ENCODE results near the gene SRMS.

The SRMS gene

GRCh38 chr20:63494420-63495166, 53.0 kb downstream of the SRMS start:
- H3K36me3 ChIP-seq (ENCODE audit: insufficient read depth, low read length) = peaks cover 7% of the 10 kb centered on the region; the same call in 1 of the 2 replicates
- 94% methylated on average over 51 of the region's 51 CpGs for WGBS
- H3K27me3 ChIP-seq (ENCODE audit: insufficient read depth, low read length) = peaks cover 44% of the 10 kb centered on the region
- H3K27ac ChIP-seq (ENCODE audit: low read depth, low read length) = no peak overlapping the region
- no peaks in the 10 kb centered on the region for H3K4me1 ChIP-seq (ENCODE audit: insufficient read depth, low read length)
- H3K9me3 ChIP-seq (ENCODE audit: insufficient read depth, low read depth, low read length) = no peaks in the 10 kb centered on the region
- no peak overlapping the region for H3K9ac ChIP-seq (ENCODE audit: low read depth, low read length)
- H3K4me3 ChIP-seq (ENCODE audit: low read length) = no peak overlapping the region

GRCh38 chr20:63494084-63494419, 53.5 kb downstream of the SRMS start:
- no peak overlapping the region for H3K9ac ChIP-seq (ENCODE audit: low read depth, low read length)
- H3K27me3 ChIP-seq (ENCODE audit: insufficient read depth, low read length) = peaks cover 45% of the 10 kb centered on the region
- no peaks in the 10 kb centered on the region for H3K4me1 ChIP-seq (ENCODE audit: insufficient read depth, low read length)
- H3K9me3 ChIP-seq (ENCODE audit: insufficient read depth, low read depth, low read length) = no peaks in the 10 kb centered on the region
- H3K36me3 ChIP-seq (ENCODE audit: insufficient read depth, low read length) = peaks cover 7% of the 10 kb centered on the region; the same call in 1 of the 2 replicates
- 91% methylated on average over 7 of the region's 7 CpGs for WGBS
- H3K27ac ChIP-seq (ENCODE audit: low read depth, low read length) = no peak overlapping the region
- H3K4me3 ChIP-seq (ENCODE audit: low read length) = no peak overlapping the region

- Histone ChIP-seq H3K9ac (ENCODE audit: low read depth, low read length) (no peak overlapping the region), H3K4me1 (ENCODE audit: insufficient read depth, low read length) (peaks cover 3% of the 10 kb centered on the region; the same call in 1 of the 2 replicates), H3K9me3 (ENCODE audit: insufficient read depth, low read depth, low read length) (no peaks in the 10 kb centered on the region), H3K27ac (ENCODE audit: low read depth, low read length) (no peak overlapping the region), H3K4me3 (ENCODE audit: low read length) (no peak overlapping the region), H3K27me3 (ENCODE audit: insufficient read depth, low read length) (peaks cover 45% of the 10 kb centered on the region), H3K36me3 (ENCODE audit: insufficient read depth, low read length) (peaks cover 7% of the 10 kb centered on the region; the same call in 1 of the 2 replicates)
- WGBS = 86% methylated on average over 13 of the region's 13 CpGs
Observed at GRCh38 chr20:63493563-63494020, 54.0 kb downstream of the SRMS start.

- peaks cover 7% of the 10 kb centered on the region; the same call in 1 of the 2 replicates for H3K36me3 ChIP-seq (ENCODE audit: insufficient read depth, low read length)
- H3K9me3 ChIP-seq (ENCODE audit: insufficient read depth, low read depth, low read length) = no peaks in the 10 kb centered on the region
Observed at GRCh38 chr20:63492982-63493381, 54.6 kb downstream of the SRMS start.

GRCh38 chr20:63492518-63492917, 55.0 kb downstream of the SRMS start:
- Histone ChIP-seq H3K27me3 (ENCODE audit: insufficient read depth, low read length) (peaks cover 42% of the 10 kb centered on the region), H3K36me3 (ENCODE audit: insufficient read depth, low read length) (peaks cover 7% of the 10 kb centered on the region; the same call in 1 of the 2 replicates)
- 90% methylated on average over 2 of the region's 2 CpGs for WGBS

More at GRCh38 chr20:63492982-63493381, 54.6 kb downstream of the SRMS start:
- H3K27me3 ChIP-seq (ENCODE audit: insufficient read depth, low read length) = peaks cover 42% of the 10 kb centered on the region
- no peak overlapping the region for H3K4me3 ChIP-seq (ENCODE audit: low read length)
- H3K27ac ChIP-seq (ENCODE audit: low read depth, low read length) = no peak overlapping the region
- no peak overlapping the region for H3K9ac ChIP-seq (ENCODE audit: low read depth, low read length)
- WGBS = 93% methylated on average over 14 of the region's 14 CpGs
- peaks cover 5% of the 10 kb centered on the region; the same call in 1 of the 2 replicates for H3K4me1 ChIP-seq (ENCODE audit: insufficient read depth, low read length)

DNA sequence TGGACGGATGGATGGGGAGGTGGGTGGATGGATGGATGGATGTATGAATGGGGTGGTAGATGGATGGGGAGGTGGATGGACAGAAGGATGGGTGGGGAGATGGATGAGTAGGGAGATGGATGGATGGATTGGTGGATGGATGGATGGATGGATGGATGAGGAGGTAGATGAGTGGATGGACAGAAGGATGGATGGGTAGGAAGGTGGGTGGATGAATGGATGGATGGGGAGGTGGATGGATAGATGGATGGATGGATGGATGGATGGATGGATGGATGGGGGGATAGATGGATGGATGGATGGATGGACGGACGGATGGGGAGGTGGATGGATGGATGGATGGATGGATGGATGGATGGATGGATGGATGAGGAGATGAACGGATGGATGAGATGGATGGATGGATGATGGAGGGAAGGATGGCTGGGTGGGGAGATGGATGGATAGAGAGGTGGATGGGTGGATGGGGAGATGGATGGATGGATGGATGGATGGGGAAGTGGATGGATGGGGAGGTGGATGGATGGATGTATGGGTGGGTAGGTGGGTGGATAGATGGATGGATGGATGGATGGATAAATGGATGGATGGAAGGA, 55.8 kb downstream of the SRMS start:
- peaks cover 7% of the 10 kb centered on the region; the same call in 1 of the 2 replicates for H3K36me3 ChIP-seq (ENCODE audit: insufficient read depth, low read length)

More at GRCh38 chr20:63492518-63492917, 55.0 kb downstream of the SRMS start:
- no peak overlapping the region for H3K9ac ChIP-seq (ENCODE audit: low read depth, low read length)
- H3K4me3 ChIP-seq (ENCODE audit: low read length) = no peak overlapping the region
- H3K4me1 ChIP-seq (ENCODE audit: insufficient read depth, low read length) = peaks cover 5% of the 10 kb centered on the region; the same call in 1 of the 2 replicates
- no peaks in the 10 kb centered on the region for H3K9me3 ChIP-seq (ENCODE audit: insufficient read depth, low read depth, low read length)
- H3K27ac ChIP-seq (ENCODE audit: low read depth, low read length) = no peak overlapping the region

GRCh38 chr20:63491078-63491477, 56.5 kb downstream of the SRMS start:
- Histone ChIP-seq H3K9ac (ENCODE audit: low read depth, low read length) (no peak overlapping the region), H3K27ac (ENCODE audit: low read depth, low read length) (no peak overlapping the region), H3K27me3 (ENCODE audit: insufficient read depth, low read length) (peaks cover 33% of the 10 kb centered on the region), H3K4me3 (ENCODE audit: low read length) (no peak overlapping the region), H3K36me3 (ENCODE audit: insufficient read depth, low read length) (peaks cover 7% of the 10 kb centered on the region; the same call in 1 of the 2 replicates), H3K9me3 (ENCODE audit: insufficient read depth, low read depth, low read length) (no peaks in the 10 kb centered on the region), H3K4me1 (ENCODE audit: insufficient read depth, low read length) (peaks cover 5% of the 10 kb centered on the region; the same call in 1 of the 2 replicates)
- WGBS = 85% methylated on average over 4 of the region's 4 CpGs

More for the DNA sequence above, 55.8 kb downstream of the SRMS start:
- 66% methylated on average over 4 of the region's 4 CpGs for WGBS
- H3K4me3 ChIP-seq (ENCODE audit: low read length) = no peak overlapping the region
- H3K27ac ChIP-seq (ENCODE audit: low read depth, low read length) = no peak overlapping the region
- no peak overlapping the region for H3K9ac ChIP-seq (ENCODE audit: low read depth, low read length)
- H3K27me3 ChIP-seq (ENCODE audit: insufficient read depth, low read length) = peaks cover 39% of the 10 kb centered on the region
- H3K4me1 ChIP-seq (ENCODE audit: insufficient read depth, low read length) = peaks cover 5% of the 10 kb centered on the region; the same call in 1 of the 2 replicates
- no peaks in the 10 kb centered on the region for H3K9me3 ChIP-seq (ENCODE audit: insufficient read depth, low read depth, low read length)
